ENCODE measurements around the gene RALBP1. TPM values are rescaled to one million over a fixed set of nuclear protein-coding genes. Genes with fewer than 3 reads are reported as not detected.
"Not testable (repeated sequence)": the region's sequence is repeated elsewhere in the genome, so short reads cannot be mapped to it uniquely, and the experiment has no call there.

Gene RALBP1
- 48.2 TPM for total RNA-seq
- polyA plus RNA-seq: 46.8 TPM

DNA sequence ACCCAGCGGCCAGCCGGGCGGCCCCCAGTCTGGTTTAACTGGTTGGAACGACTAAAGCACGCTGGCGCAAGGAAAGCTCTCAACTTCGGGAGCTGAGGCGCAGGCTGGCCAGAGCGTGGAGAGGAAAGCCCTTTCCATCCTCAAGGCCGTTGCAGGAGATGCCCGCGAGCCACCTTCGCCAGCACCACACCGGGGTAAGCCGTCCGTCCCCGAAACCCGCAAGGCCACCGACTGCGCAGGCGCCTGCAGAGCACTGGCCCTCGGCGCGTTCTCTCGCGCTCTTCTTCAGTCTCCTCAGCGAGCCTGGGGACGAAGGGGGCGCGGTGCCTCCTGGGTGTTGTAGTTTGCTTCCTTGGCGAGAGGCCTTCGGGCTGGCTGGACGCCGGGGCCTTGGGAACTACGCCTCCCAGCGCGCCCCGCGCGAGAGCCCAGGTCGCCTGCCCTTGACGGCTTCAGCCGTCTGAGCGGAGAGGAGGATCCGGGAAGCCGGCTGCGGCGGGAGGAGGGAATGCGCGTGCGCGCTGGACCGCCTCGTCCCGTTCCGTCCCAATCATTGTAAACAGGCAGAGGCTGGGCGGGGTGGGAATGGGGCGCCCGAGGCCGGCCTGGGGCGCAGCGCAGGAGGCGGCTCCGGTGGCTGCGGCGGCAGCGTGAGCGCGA lies at the start of gene RALBP1:
TSS of gene RALBP1 (plus strand) at position 531 of the 660 bp plus-strand sequence. CDS start 37,533 bp downstream, outside the sequence.
- WGBS: under 1% methylated on average over 69 of the region's 69 CpGs

DNA sequence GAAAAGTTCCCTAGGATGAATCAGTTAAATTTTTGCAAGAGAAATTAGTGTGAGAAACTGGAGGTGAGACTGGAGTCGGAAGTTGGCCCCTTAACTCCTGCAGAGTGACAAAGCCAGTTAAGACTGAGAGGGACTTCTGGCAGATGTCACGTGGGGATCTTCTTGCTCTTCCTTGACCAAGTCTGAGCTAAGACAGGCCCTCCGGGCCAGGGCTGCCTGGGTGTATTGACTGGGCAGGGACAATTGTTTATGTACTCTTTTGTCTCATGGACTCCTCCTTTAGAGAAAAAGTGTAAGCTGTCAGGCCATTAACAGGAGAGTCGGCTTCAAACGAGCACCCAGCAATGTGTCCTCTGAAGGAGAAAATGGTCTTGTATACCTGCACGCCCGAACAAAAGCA lies 48.6 kb upstream of the RALBP1 start:
- DNase-seq (ENCODE audit: extremely low spot score): no peak
- Histone ChIP-seq H3K36me3 (ENCODE audit: insufficient read depth) (no peaks in the 10 kb centered on the region), H3K4me1 (ENCODE audit: insufficient read depth) (no peaks in the 10 kb centered on the region), H3K27ac (ENCODE audit: low read depth) (no peak overlapping the region), H3K4me3 (ENCODE audit: low read depth, low read length) (no peak overlapping the region)
- WGBS: 86% methylated on average over 7 of the region's 7 CpGs

More for the DNA sequence above, at the start of gene RALBP1:
- Histone ChIP-seq H3K36me3 (ENCODE audit: insufficient read depth) (peaks cover 4% of the 10 kb centered on the region), H3K27ac (ENCODE audit: low read depth) (peak within 1 kb of the TSS; percentile 88), H3K4me1 (ENCODE audit: insufficient read depth) (no peaks in the 10 kb centered on the region), H3K4me3 (ENCODE audit: low read depth, low read length) (peak within 1 kb of the TSS; percentile 91)
- peak; percentile 98 for DNase-seq (ENCODE audit: extremely low spot score)

DNA sequence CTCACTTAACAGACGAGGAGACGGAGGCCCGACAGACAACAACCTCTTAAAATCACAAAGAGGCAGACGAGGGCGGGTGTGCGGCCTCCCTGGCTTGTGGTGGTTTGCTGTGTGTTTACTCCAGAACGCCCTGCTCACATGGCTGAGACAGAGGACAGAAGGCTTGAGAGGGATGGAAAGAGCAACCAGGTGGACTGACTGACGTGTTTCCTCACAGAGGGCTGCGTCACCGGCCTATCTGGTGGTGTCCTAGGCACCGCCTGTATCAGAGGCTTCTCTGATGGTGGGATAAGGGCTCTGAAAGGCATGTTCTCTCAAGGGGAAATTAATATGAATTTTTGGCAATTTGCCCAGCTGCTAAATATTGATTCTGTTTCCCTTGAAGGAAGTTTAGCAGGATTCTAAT lies 47.0 kb upstream of the RALBP1 start:
- no peak overlapping the region for H3K4me3 ChIP-seq (ENCODE audit: low read depth, low read length)
- H3K36me3 ChIP-seq (ENCODE audit: insufficient read depth): no peaks in the 10 kb centered on the region
- H3K27ac ChIP-seq (ENCODE audit: low read depth): no peak overlapping the region
- WGBS: 90% methylated on average over 11 of the region's 11 CpGs
- peak; percentile 67 for DNase-seq (ENCODE audit: extremely low spot score)
- no peaks in the 10 kb centered on the region for H3K4me1 ChIP-seq (ENCODE audit: insufficient read depth)

DNA sequence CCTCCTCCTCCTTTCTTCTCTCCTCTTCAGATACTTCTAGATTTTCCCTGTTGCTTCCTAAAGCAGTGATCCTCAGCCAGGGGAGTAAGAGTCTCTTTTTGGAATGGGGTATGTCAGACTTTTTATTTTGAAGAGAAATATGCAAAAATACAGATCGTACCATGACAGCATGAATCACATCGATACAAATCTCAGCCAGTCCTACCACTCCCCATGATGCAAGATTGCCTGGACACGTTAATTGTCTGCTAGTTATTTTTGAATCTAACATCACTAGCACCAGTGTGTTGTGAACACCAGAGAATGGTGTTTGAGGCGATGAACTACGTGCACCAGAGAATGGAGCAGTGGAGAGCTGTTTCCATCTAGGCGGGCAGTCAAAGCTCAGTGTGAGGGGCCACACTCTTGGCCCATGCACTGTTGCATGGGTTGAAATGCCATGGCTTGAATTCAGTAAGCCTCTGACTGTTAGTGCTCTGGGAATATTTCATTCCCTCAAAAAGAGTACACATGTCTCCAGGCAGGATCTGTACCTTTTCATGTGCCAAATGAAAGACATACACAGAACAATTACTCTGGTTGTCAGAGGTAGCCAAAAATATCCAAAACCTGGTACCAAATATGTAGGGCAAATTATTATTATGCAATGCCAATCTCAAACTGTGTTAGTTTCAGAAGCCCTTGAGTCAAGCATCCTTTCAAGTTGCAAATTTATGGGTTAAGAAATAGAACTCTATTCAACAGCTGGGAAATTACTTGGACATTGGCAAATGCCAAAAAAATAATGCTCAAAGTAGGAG lies 46.3 kb upstream of the RALBP1 start:
- Histone ChIP-seq H3K4me1 (ENCODE audit: insufficient read depth) (no peaks in the 10 kb centered on the region), H3K4me3 (ENCODE audit: low read depth, low read length) (no peak overlapping the region), H3K36me3 (ENCODE audit: insufficient read depth) (no peaks in the 10 kb centered on the region), H3K27ac (ENCODE audit: low read depth) (no peak overlapping the region)
- WGBS: 81% methylated on average over 6 of the region's 6 CpGs
- no peak for DNase-seq (ENCODE audit: extremely low spot score)

DNA sequence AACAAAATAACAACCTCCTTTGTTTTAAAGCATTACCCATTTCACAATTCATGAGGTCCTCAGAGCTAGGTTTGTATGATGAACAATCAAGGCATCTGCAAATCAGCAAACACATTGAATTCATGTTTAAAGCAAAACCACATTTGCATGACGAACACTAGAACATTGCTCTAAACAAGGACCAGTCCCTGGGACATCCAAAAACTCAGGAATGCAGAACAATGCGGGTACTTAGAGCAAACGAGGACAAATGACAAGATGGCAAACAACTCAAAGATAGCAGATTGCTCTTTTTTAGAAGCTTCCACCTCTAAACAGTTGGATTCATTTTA lies 45.7 kb upstream of the RALBP1 start:
- no peak overlapping the region for H3K4me3 ChIP-seq (ENCODE audit: low read depth, low read length)
- WGBS: 60% methylated on average over 3 of the region's 3 CpGs
- no peak for DNase-seq (ENCODE audit: extremely low spot score)
- no peaks in the 10 kb centered on the region for H3K4me1 ChIP-seq (ENCODE audit: insufficient read depth)
- H3K27ac ChIP-seq (ENCODE audit: low read depth): no peak overlapping the region
- no peaks in the 10 kb centered on the region for H3K36me3 ChIP-seq (ENCODE audit: insufficient read depth)

DNA sequence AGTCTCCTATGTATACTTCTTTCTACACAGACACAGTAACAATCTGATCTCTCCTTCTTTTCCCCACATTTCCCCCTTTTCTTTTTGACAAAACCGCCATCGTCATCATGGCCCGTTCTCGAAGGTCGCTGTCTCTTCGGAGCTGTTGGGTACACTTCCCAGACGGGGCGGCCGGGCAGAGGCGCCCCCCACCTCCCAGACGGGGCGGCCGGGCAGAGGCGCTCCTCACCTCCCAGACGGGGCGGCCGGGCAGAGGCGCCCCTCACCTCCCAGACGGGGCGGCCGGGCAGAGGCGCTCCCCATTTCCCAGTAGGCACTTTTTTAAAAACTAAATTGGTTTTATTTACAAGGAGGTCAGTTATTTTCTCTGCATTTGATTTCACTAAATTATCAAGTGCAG lies 45.0 kb upstream of the RALBP1 start:
- WGBS: 96% methylated on average over 22 of the region's 22 CpGs
- H3K27ac ChIP-seq (ENCODE audit: low read depth); H3K4me1 ChIP-seq (ENCODE audit: insufficient read depth); DNase-seq (ENCODE audit: extremely low spot score); H3K4me3 ChIP-seq (ENCODE audit: low read depth, low read length); H3K36me3 ChIP-seq (ENCODE audit: insufficient read depth): not testable (repeated sequence)

DNA sequence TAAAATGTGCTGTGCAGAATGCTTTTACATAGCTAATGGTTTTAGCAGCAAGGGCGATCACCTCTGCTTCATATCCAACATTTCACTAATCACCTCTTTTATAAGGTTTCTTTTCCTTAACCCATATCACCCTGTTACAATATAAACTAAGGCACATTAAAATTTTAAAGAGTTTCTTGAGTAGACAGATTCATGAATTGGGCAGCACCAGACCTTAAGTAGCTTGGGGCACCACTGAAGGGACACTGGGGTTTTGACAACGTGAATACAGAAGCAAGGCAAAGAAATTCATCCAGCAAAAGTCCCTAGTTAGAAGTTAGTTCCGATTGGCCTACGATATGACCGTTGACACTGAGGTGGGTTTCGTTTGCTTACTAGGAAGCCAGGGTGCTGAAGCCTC lies 44.0 kb upstream of the RALBP1 start:
- no peak for DNase-seq (ENCODE audit: extremely low spot score)
- H3K4me1 ChIP-seq (ENCODE audit: insufficient read depth): no peaks in the 10 kb centered on the region
- WGBS: 96% methylated on average over 6 of the region's 6 CpGs
- no peak overlapping the region for H3K27ac ChIP-seq (ENCODE audit: low read depth)
- no peak overlapping the region for H3K4me3 ChIP-seq (ENCODE audit: low read depth, low read length)
- H3K36me3 ChIP-seq (ENCODE audit: insufficient read depth): no peaks in the 10 kb centered on the region

DNA sequence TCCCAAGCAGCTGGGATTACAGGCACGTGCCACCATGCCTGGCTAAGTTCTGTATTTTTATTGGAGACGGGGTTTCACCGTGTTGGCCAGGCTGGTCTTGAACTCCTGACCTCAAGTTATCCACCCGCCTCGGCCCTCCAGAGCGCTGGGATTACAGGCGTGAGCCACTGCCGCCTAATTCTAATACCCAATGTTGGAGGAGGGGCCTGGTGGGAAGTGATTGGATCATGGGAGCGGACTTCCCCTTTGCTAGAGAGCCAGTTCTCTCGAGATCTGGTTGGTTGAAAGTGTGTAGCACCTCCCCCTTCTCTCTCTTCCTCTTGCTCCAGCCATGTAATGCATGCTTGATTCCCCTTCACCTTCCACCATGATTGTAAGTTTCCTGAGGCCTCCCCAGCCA lies 42.2 kb upstream of the RALBP1 start:
- 87% methylated on average over 10 of the region's 10 CpGs for WGBS
- not testable (repeated sequence) for H3K27ac ChIP-seq (ENCODE audit: low read depth); H3K4me3 ChIP-seq (ENCODE audit: low read depth, low read length); DNase-seq (ENCODE audit: extremely low spot score); H3K4me1 ChIP-seq (ENCODE audit: insufficient read depth); H3K36me3 ChIP-seq (ENCODE audit: insufficient read depth)

DNA sequence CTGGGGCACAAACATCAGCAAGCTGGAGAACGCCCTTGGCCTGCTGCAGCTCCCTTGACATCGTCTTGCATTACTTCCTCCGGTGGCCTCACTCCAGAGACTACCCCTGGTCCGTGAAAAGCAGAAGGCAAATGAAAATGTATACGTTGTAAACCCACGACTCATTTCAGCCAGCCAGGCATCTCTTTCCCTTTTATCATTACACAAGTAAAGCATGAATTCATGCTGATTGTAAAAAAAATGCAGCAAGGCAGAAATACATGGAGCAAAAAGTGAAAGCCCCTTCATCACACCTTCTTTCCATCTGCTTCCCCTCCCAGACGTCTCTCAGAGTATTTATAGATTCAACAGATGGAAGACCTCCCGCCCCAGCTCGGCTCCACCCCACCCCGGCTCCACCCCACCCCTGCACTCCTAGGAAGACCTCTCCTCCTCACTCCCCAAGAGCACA lies 41.6 kb upstream of the RALBP1 start:
- Histone ChIP-seq H3K4me3 (ENCODE audit: low read depth, low read length) (no peak overlapping the region), H3K4me1 (ENCODE audit: insufficient read depth) (no peaks in the 10 kb centered on the region), H3K27ac (ENCODE audit: low read depth) (no peak overlapping the region), H3K36me3 (ENCODE audit: insufficient read depth) (no peaks in the 10 kb centered on the region)
- 12% methylated on average over 10 of the region's 10 CpGs for WGBS
- no peak for DNase-seq (ENCODE audit: extremely low spot score)

DNA sequence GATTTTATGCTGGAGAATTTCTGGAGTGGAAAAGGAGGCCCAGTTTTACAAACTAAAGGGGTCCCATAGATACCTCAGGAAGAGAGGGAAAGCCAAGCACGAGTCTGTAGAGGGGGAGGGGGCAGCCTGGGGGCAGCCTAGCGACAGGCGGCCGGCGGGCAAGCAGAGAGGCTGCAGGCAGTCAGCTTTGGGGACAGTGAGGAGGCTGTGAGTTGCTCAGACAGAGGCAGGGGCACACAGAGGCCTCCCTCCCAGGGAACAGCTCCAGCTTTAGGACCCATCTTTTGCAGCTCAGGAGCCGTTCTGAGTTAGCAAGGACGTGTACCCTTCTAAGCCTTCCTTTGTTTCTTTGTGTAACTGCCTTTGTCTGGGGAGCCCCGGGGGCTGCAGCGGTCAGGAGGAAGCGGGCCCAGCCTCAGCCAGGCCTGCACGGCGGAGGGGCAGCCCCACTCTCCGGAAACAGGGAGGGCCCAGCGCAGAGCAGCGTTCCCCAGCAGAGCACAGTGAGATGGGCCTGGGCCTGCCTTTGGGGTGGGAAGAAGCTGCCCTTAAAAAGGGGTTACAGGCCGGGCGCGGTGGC lies 41.1 kb upstream of the RALBP1 start:
- 55% methylated on average over 18 of the region's 18 CpGs for WGBS

DNA sequence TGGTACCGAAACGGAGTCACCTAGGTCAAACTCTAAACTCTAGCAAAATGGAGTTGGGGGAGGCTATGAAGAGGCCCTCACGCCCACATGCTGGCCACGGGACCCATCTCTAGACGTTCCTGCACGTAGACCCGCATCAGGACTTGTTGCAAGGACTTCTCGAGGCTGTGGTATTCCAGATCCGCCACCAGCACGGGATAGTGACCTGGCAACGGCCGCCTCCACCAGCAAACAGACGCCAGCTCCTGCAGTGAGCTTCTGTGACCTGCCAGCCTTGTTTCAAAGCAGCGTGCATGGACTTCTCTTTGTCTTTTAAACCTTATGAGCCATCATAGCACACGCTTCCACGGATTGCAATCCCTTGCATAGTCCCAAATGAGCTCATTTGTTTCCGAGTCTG lies 40.3 kb upstream of the RALBP1 start:
- no peak for DNase-seq (ENCODE audit: extremely low spot score)
- Histone ChIP-seq H3K4me3 (ENCODE audit: low read depth, low read length) (no peak overlapping the region), H3K27ac (ENCODE audit: low read depth) (no peak overlapping the region), H3K36me3 (ENCODE audit: insufficient read depth) (no peaks in the 10 kb centered on the region), H3K4me1 (ENCODE audit: insufficient read depth) (no peaks in the 10 kb centered on the region)
- WGBS: 97% methylated on average over 17 of the region's 17 CpGs

More for the DNA sequence above, 41.1 kb upstream of the RALBP1 start:
- no peaks in the 10 kb centered on the region for H3K4me1 ChIP-seq (ENCODE audit: insufficient read depth)
- no peaks in the 10 kb centered on the region for H3K36me3 ChIP-seq (ENCODE audit: insufficient read depth)
- H3K27ac ChIP-seq (ENCODE audit: low read depth): no peak overlapping the region
- H3K4me3 ChIP-seq (ENCODE audit: low read depth, low read length): no peak overlapping the region
- DNase-seq (ENCODE audit: extremely low spot score): no peak

DNA sequence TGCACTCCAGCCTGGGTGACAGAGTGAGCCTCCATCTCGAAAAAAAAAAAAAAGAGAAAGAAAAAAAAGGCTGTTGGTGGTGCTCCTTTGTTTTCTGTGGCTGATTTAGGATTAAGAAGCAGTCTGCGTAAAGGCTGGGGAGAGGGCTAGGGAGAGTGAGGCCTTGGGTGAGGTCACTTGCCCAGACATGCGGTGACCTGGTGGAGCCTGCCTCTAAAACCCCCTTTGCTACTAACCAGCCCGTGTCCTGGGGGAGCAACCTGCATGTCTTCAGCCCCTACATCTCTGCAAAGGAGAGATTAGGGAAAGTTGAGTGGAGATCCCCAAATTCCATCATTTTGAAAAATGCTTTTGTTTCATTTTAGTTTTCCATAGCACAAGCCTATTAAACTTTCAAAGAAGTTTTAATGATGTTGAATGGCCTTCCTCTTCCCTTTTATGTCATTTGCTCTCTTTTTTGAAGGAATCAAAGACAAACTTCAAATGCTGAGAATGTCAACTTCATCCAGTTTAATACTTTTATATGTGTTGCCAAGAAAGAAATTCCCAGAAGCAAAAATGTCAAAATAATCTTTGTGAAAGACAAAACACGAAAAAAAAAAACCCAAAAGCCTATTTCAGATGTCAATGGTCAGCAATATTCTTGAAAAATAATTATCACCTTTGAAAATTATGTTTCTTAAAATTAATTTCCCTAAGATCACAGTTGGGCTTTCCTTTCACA lies 38.9 kb upstream of the RALBP1 start:
- no peak overlapping the region for H3K27ac ChIP-seq (ENCODE audit: low read depth)
- WGBS: 67% methylated on average over 5 of the region's 5 CpGs

DNA sequence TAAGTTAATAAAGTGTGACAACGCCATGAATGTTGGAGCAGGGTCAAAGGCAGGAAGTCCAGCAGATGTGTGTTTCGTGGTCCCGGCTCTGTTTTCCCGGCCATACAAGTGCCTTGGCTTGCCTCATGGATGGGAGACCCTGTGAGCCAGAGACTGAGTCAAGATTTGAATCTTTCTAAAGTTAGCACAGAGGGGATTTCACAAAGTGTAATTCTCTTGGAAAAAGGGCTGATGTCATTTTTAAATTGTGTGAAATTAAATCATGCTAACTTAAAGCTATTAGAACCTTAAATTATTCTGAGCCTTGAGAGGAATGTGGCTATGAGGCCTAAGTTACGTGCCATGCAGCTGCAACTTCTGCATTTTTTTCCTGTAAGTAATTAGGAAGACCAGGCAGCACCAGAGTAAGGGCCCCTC lies 38.3 kb upstream of the RALBP1 start:
- DNase-seq (ENCODE audit: extremely low spot score): no peak
- H3K4me1 ChIP-seq (ENCODE audit: insufficient read depth): no peaks in the 10 kb centered on the region
- H3K36me3 ChIP-seq (ENCODE audit: insufficient read depth): no peaks in the 10 kb centered on the region
- 47% methylated on average over 5 of the region's 5 CpGs for WGBS
- H3K4me3 ChIP-seq (ENCODE audit: low read depth, low read length): no peak overlapping the region
- no peak overlapping the region for H3K27ac ChIP-seq (ENCODE audit: low read depth)

More for the DNA sequence above, 38.9 kb upstream of the RALBP1 start:
- Histone ChIP-seq H3K36me3 (ENCODE audit: insufficient read depth) (no peaks in the 10 kb centered on the region), H3K4me1 (ENCODE audit: insufficient read depth) (no peaks in the 10 kb centered on the region), H3K4me3 (ENCODE audit: low read depth, low read length) (no peak overlapping the region)
- DNase-seq (ENCODE audit: extremely low spot score): no peak

Measured in urinary bladder (tissue), 4 donors.